Sigmoid colon (tissue), 7 donors: ENCODE measurements around the gene STK16. TPM values are rescaled to one million over a fixed set of nuclear protein-coding genes. Genes with fewer than 3 reads are reported as not detected.

Experiments
- DNase-seq: peaks from one replicate; pipeline ENCODE4 v3.0.0-alpha.2; 2019
- H3K27ac ChIP-seq, 4 donors: fragments of 200-600 bp; sonication (generic); one replicate each; pipeline ENCODE4 v1.5.1; 2016 to 2019; ENCODE audit warnings: mild to moderate bottlenecking in 1 of 4
- H3K27me3 ChIP-seq, 3 donors: fragments of 200-600 bp; sonication (generic); one replicate each; pipeline ENCODE4 v1.5.1; 2019; ENCODE audit warnings: mild to moderate bottlenecking in 1 of 3
- H3K36me3 ChIP-seq, 4 donors: fragments of 200-600 bp; sonication (generic); one replicate each; pipeline ENCODE4 v1.5.1; 2016 to 2019
- H3K4me1 ChIP-seq, 4 donors: fragments of 200-600 bp; sonication (generic); one replicate each; pipeline ENCODE4 v1.5.1; 2017 to 2019
- H3K4me3 ChIP-seq, 4 donors: fragments of 200-600 bp; sonication (generic); one replicate each; pipeline ENCODE4 v1.5.1; 2017 to 2019; ENCODE audit warnings: mild to moderate bottlenecking in 2 of 4, moderate library complexity in 1 of 4
- H3K9me3 ChIP-seq, 4 donors: fragments of 200-600 bp in 3 of 4; sonication (generic) in 3 of 4; one replicate each; pipeline versions ENCODE4 v1.5.1 to v1.6.1; 2013 to 2019
- CTCF ChIP-seq, 4 experiments: fragments of 450-650 bp in 3 of 4; fragments of 200-600 bp in 1 of 4; IDR thresholded peaks; one replicate each; pipeline ENCODE4 v1.5.1; 2016 to 2019; ENCODE audit warnings: antibody characterized with exemption in 4 of 4, mild to moderate bottlenecking in 3 of 4, moderate library complexity in 2 of 4
- EP300 ChIP-seq, 4 donors: sonication (generic); formaldehyde crosslinking; IDR thresholded peaks; one replicate each; pipeline ENCODE4 v1.6.1; 2017; ENCODE audit warnings: antibody characterized with exemption in 4 of 4
- POLR2A ChIP-seq, 2 donors: fragments of 450-650 bp; IDR thresholded peaks; one replicate each; pipeline ENCODE4 v1.6.1; 2016; ENCODE audit warnings: antibody characterized with exemption in 2 of 2, mild to moderate bottlenecking in 2 of 2, moderate library complexity in 2 of 2
- POLR2AphosphoS5 ChIP-seq, 4 donors: sonication (generic); formaldehyde crosslinking; IDR thresholded peaks; one replicate each; pipeline ENCODE4 v1.6.1; 2017; ENCODE audit warnings: antibody characterized with exemption in 4 of 4
- WGBS, 2 donors: extraction: QIAGEN DNeasy Blood & Tissue Kit; methylation state at CpG; one replicate each; pipeline ENCODE4 v1.1.7; 2013; 5-methylcytosine and 5-hydroxymethylcytosine counted together
- intact Hi-C: fragments of 100-400 bp; cut with DNase I; formaldehyde crosslinking; loops from one replicate; pipeline ENCODE4 v1.15.1; 2023
- polyA plus RNA-seq, 3 donors: library from polyadenylated mRNA; stranded (reverse); fragments of 200-250 nt; gene quantifications; one replicate each; pipeline ENCODE4 v1.2.3, GENCODE V29; 2013
- total RNA-seq, 4 donors: library from RNA; depleted of rRNA; stranded (reverse); fragments of >200 nt; gene quantifications; one replicate each; pipeline ENCODE4 v1.1.0, GENCODE V29; 2016
- donor health status: healthy with polysubstance abuse.
- donor health status: Bipolar disorder and iron deficiency.
- donor health status: healthy.

The STK16 gene
- total and polyA plus RNA-seq, 7 donors, result 12.2 to 61.7 (median 19.9) TPM

GRCh38 chr2:219294356-219295351, 49.4 kb downstream of the STK16 start:
- H3K27ac ChIP-seq, result peak overlapping the region; percentile 84 to 91 (median 90)
- peak; percentile 91 for DNase-seq
- peaks cover 0 to 19% (median 18%) of the 10 kb centered on the region in 4 donors for H3K4me1 ChIP-seq
- intact Hi-C loops, result loop anchor here (1.0 to 10.0 kb wide), 6 partner anchors 15 to 250 kb away; partner anchors contain the start of genes CHPF, CNPPD1, DNAJB2 and NHEJ1
- H3K27me3 ChIP-seq, result peaks cover 0 to 2% (median 2%) of the 10 kb centered on the region in 3 donors
- H3K9me3 ChIP-seq, result no peaks in the 10 kb centered on the region
- H3K36me3 ChIP-seq, result no peaks in the 10 kb centered on the region
- peak overlapping the region; percentile 43 to 65 (median 54) for H3K4me3 ChIP-seq
- 7% methylated on average over 67 of the region's 67 CpGs for WGBS, 2 donors
- peak; percentile 85 to 99 (median 91) for TF ChIP-seq CTCF (IDR thresholded peaks at IDR 0.05)
- TF ChIP-seq EP300 (IDR thresholded peaks at IDR 0.05), result no peak
- TF ChIP-seq POLR2A (IDR thresholded peaks at IDR 0.05), result no peak
- peak; percentile 13 to 68 (median 58) for TF ChIP-seq POLR2AphosphoS5 (IDR thresholded peaks at IDR 0.05)

GRCh38 chr2:219296142-219296541, 50.9 kb downstream of the STK16 start:
- WGBS, 2 donors, result 86 to 90% methylated on average over 14 of the region's 14 CpGs
- no peaks in the 10 kb centered on the region for H3K36me3 ChIP-seq
- no peak for TF ChIP-seq POLR2A (IDR thresholded peaks at IDR 0.05)
- no peak for TF ChIP-seq EP300 (IDR thresholded peaks at IDR 0.05)
- TF ChIP-seq POLR2AphosphoS5 (IDR thresholded peaks at IDR 0.05), result no peak
- TF ChIP-seq CTCF (IDR thresholded peaks at IDR 0.05), result no peak
- no peak overlapping the region for H3K4me3 ChIP-seq
- peaks cover 0 to 7% (median 6%) of the 10 kb centered on the region in 3 donors for H3K27me3 ChIP-seq
- intact Hi-C loops, result loop anchor here (5.0 to 10.0 kb wide), 3 partner anchors 119 to 249 kb away; partner anchors contain the start of genes CHPF, CNPPD1, RETREG2 and TMEM198
- DNase-seq, result peak; percentile 60
- no peaks in the 10 kb centered on the region for H3K9me3 ChIP-seq
- H3K4me1 ChIP-seq, result peaks cover 0 to 16% (median 13%) of the 10 kb centered on the region in 4 donors
- no peak overlapping the region for H3K27ac ChIP-seq

GRCh38 chr2:219296631-219297391, 51.5 kb downstream of the STK16 start:
- Histone ChIP-seq H3K36me3 (no peaks in the 10 kb centered on the region), H3K4me1 (peaks cover 0 to 16% (median 13%) of the 10 kb centered on the region in 4 donors), H3K27me3 (peaks cover 0 to 7% (median 6%) of the 10 kb centered on the region in 3 donors), H3K4me3 (no peak overlapping the region), H3K27ac (no peak overlapping the region), H3K9me3 (no peaks in the 10 kb centered on the region)
- 84% methylated on average over 25 of the region's 25 CpGs for WGBS, 2 donors
- DNase-seq, result peak; percentile 60
- no peak for TF ChIP-seq POLR2A (IDR thresholded peaks at IDR 0.05)
- TF ChIP-seq POLR2AphosphoS5 (IDR thresholded peaks at IDR 0.05), result no peak
- no peak for TF ChIP-seq CTCF (IDR thresholded peaks at IDR 0.05)
- no peak for TF ChIP-seq EP300 (IDR thresholded peaks at IDR 0.05)
- intact Hi-C loops, result loop anchor here (5.0 to 10.0 kb wide), 3 partner anchors 120 to 248 kb away; partner anchors contain the start of genes CHPF, CNPPD1, RETREG2 and TMEM198

GRCh38 chr2:219297766-219298456, 52.6 kb downstream of the STK16 start:
- 79 to 86% methylated on average over 14 of the region's 14 CpGs for WGBS, 2 donors
- H3K27ac ChIP-seq, result no peak overlapping the region
- intact Hi-C loops, result loop anchor here (5.0 to 10.0 kb wide), 3 partner anchors 121 to 247 kb away; partner anchors contain the start of genes CHPF, CNPPD1, RETREG2 and TMEM198
- H3K36me3 ChIP-seq, result no peaks in the 10 kb centered on the region
- no peak overlapping the region for H3K4me3 ChIP-seq
- peak; percentile 61 for DNase-seq
- TF ChIP-seq POLR2AphosphoS5 (IDR thresholded peaks at IDR 0.05) (no peak), EP300 (IDR thresholded peaks at IDR 0.05) (no peak)
- no peaks in the 10 kb centered on the region for H3K9me3 ChIP-seq
- H3K4me1 ChIP-seq, result peaks cover 0 to 16% (median 13%) of the 10 kb centered on the region in 4 donors
- peaks cover 0 to 18% (median 6%) of the 10 kb centered on the region in 3 donors for H3K27me3 ChIP-seq
